IPS-NIHi7 (cell line): Measurements from ENCODE around the gene RTTN.

ENCODE experiments used
- DNase-seq: peaks from one replicate; pipeline ENCODE4 v3.0.0; 2012; ENCODE audit warnings: mixed read lengths; ENCODE audit errors: extremely low spot score

Gene RTTN

GRCh38 chr18:70216788-70217187, 11.3 kb upstream of the RTTN start:
- no peak for DNase-seq

GRCh38 chr18:70207181-70207580, 1.7 kb upstream of the RTTN start:
- peak; percentile 9 for DNase-seq

- no peak for DNase-seq
These were observed 5.2 kb downstream of the RTTN start for GRCh38 chr18:70200286-70200685.

- DNase-seq, result no peak
These were observed 7.6 kb downstream of the RTTN start for GRCh38 chr18:70197844-70198243.

DNA sequence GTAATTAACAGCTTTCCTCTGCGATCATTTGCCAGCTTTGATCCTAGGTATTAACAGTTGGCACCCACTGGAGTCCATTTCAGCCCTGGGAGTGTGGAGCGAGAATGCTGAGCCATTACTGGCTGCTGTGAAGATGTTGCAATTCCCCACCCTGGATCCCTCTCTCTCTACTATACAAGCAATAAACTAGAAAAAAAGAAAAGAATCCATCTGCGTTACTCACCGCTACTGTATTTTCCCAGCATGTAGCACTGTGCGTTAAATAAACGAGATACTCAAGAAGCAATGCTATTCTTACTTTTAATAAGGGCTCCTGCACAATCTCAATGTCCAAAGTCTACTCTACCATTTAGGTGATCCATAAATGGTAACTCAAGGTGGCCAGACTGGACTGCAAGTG, 8.5 kb downstream of the RTTN start:
- DNase-seq, result no peak

- DNase-seq, result peak; percentile 26
These were observed 9.5 kb downstream of the RTTN start for GRCh38 chr18:70195852-70196434.

DNA sequence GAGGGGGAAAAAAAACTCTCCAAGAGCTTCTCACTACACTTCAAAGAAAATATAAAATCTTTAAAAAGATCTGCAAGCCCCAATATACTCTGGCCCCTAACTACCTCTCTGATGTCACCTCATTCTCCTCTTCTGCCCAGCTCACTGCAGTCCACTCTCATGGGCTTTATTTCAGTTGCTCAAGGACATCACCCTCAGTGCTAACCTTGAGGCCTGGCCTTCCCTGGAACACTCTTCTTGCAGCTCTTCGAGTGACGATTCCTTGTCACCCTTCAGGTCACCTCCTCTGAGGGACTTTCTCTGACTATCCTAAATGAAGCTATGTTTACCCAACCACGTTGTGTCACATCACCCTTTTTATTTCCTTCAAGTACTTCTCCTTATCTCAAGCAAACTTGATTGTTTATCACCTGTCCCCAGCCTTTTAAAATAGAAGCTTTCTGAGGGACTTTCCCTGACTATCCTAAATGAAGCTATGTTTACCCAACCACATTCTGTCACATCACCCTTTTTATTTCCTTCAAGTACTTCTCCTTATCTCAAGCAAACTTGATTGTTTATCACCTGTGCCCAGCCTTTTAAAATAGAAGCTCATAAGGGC, 10.4 kb downstream of the RTTN start:
- no peak for DNase-seq

GRCh38 chr18:70194227-70194890, 11.1 kb downstream of the RTTN start:
- DNase-seq, result no peak

GRCh38 chr18:70190529-70190928, 15.0 kb downstream of the RTTN start:
- no peak for DNase-seq

- no peak for DNase-seq
These were observed 17.4 kb downstream of the RTTN start for GRCh38 chr18:70188113-70188512.

- no peak for DNase-seq
These were observed 22.0 kb downstream of the RTTN start for GRCh38 chr18:70183441-70183840.

DNA sequence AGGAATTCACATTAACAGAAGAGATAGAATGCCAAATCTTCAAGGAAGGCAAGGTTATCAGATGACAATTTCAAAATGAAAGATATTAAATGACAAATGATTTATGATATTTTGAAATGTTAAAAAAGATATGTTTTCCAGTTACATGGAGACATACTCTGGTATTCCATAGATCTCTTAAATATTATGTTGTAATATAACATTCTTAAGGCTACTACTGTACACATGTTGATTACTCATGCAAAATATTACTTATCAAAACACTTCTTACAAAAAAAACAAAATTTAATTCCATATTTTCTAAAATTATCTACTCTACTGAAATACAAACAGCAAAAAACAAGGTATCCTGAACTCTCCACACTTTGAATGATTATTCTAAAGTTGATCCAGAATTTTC, 22.9 kb downstream of the RTTN start:
- DNase-seq, result no peak

DNA sequence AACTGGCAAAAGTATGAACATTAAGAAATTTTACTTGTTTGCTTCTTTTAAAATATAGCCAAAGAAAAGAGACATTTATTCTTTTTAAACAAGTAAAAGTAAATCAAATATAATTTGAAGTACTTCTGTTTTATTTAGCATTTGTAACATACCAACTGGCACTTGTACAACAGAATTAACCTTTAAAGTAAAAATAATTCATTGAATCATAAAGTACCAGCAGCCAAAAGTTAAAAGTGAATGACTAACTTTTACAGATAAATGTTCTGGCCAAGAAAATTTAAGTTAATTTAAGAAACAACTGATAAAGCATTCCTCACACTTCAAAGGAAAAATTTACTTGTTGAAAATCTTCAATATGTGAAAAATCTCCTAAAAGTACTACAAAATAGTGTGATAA, 23.8 kb downstream of the RTTN start:
- DNase-seq, result no peak

GRCh38 chr18:70181015-70181414, 24.5 kb downstream of the RTTN start:
- no peak for DNase-seq

DNA sequence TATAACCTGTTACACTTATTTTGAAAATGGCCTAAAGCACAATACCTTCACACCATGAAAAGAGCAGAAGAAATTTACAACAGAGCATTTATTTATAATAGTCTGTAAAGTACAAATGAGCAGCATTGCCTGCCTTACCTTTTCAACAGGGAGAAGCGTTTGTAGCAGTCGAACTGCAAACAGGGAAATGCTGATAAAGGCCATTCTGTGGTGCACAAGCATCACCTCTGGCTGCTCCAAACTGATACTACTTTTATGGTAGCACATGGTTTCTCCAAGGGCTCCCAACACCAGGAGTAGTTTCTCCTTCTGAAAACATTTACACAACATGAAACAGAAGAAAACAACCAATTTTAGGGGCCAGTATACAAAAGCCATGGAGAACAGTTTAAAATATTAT, 28.9 kb downstream of the RTTN start:
- DNase-seq, result no peak

GRCh38 chr18:70175216-70175615, 30.3 kb downstream of the RTTN start:
- no peak for DNase-seq

DNA sequence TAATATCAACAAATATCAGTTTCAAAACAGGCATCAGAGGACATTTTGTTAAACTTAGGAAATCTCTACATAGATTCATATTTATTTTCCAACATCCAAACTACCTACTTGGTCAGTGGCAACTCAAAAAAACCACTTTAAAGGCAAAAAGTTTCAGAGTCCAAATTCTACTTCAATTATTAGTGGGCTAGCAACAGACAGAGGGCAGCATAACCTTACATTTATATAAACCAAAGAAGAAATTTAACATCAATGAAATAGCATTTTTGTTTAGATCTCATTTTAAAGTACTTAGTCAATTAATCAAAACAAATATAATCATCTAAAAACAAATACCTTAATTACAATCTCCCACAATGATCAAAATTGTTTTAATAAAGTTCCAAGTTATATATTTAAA, 33.3 kb downstream of the RTTN start:
- DNase-seq, result no peak

GRCh38 chr18:70169747-70170146, 35.7 kb downstream of the RTTN start:
- DNase-seq, result no peak

- no peak for DNase-seq
These were observed 38.8 kb downstream of the RTTN start for GRCh38 chr18:70166668-70167067.

DNA sequence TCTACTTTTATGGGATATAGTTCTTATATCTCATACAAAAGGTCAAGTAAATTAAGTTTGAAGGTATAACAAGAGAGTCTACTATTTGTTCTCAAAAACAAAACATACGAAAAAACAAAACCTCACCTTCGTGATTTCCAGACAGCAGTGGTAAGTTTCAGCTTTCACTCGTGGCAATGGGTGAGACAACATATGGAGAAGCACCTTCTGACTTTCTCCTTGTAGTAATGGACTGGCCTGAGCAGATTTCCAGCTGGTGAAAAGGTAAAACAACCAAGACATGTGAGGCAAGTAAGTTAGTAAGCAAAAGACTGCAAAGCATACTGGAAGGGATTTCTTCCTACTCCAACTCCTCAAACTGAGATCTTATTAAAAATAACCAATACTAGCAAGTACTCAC, 39.6 kb downstream of the RTTN start:
- DNase-seq, result no peak

- DNase-seq, result no peak
These were observed 45.3 kb downstream of the RTTN start for GRCh38 chr18:70160073-70160678.

GRCh38 chr18:70158992-70159717, 46.3 kb downstream of the RTTN start:
- no peak for DNase-seq
